SH-SY5Y (cell line): Measurements from ENCODE around the gene P2RX7.

Experiments used
- GATA2 ChIP-seq: IDR thresholded peaks from 2 replicates; pipeline ENCODE4 v1.6.1; 2011; ENCODE audit warnings: mild to moderate bottlenecking, low read depth, low read length
- GATA3 ChIP-seq: IDR thresholded peaks from 2 replicates; pipeline ENCODE4 v1.6.1; 2011; ENCODE audit warnings: low read depth, mild to moderate bottlenecking, low read length, moderate library complexity

Gene P2RX7

DNA sequence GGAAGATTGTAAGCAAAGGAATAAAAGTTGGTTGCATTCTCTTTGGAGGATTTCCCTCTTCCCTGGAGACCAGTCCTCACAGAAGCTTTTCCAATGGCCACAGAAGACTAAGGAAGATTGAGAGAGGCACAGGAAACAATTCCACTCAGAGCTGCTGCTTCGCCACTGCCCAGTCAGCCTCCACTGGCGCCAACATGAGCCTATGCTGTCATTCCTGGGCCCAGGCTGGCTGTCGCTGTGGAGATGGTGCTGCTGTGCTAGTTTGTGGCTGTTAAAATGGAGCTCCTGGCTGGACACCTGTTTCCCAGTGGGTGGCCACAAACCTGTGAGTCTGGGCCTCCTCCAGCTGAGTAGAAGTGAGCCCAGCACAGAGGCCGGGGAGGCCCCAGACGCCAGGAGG lies 6.6 kb downstream of the P2RX7 start:
- no peak for TF ChIP-seq GATA2
- TF ChIP-seq GATA3: no peak

DNA sequence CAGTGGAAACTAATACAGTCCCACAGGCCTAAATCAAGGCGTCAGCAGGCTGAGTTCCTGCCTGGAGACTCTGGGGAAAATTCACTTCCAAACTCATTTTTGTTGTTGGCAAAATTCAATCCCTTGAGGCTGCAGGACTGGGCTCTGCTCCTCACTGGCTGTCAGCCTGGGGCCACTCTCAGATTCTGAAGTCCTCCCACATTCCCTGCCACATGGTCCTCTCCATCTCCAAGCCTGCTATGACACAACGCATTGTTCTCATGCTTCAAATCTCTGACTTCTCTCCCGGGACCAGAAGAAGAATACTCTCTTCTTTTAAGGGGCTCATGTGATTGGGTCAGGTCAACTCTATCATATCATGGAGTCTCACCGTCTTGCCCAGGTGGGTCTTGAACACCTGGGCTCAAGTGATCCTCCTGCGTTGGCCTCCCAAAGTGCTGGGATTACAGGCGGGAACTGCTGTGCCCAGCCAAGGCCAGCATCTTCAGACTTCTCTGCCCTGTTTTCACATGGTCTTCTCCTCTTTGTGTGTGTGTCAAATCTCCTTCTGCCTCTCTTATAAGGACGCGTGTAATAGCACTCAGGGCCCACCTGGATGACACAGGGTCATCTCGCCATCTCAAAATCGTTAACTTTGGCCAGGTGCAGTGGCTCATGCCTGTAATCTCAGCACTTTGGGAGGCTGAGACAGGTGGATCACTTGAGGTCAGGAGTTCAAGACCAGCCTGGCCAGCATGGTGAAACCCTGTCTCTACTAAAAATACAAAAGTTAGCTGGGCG lies 9.7 kb downstream of the P2RX7 start:
- TF ChIP-seq GATA3 (no peak), GATA2 (no peak)

DNA sequence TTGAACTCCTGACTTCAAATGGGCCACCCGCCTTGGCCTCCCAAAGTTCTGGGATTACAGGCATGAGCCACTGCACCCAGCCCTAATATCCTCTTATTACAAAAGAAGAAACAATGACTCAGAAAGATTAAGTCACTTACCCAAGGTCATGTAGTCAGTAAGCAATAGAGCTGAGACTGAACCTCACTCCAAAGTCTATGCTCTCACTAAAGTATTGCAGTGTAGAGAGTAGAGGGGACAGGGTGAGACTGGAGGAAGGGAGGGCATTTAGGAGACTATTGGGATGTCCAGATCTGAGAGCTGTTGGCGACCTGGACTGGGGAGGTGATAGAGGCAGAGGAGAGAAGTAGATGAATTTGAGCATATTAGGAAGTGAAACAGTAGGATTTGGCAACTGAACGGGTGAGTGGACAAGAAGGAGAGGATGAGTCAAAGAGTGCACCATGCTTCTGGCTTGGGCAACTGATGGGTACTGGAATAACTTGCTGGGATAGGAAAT lies 11.8 kb downstream of the P2RX7 start:
- TF ChIP-seq GATA3 (no peak), GATA2 (no peak)

DNA sequence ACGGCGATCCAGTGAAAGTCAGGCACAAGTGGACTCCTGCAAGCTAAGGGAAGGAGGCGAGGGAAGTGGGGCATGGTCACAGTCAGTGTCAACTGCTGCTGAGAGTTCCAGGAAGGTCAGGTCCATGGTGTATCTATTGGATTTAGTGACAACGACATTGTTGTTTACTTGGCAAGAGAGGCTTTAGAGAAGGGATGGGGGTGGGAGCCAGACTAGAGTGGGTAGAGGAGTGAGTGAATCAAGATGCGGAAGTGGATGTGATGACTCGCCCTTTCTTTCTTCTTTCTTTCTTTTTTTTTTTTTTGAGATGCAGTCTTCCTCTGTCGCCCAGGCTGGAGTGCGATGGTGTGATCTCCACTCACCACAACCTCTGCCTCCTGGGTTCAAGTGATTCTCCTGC lies 12.5 kb downstream of the P2RX7 start:
- no peak for TF ChIP-seq GATA3
- no peak for TF ChIP-seq GATA2

DNA sequence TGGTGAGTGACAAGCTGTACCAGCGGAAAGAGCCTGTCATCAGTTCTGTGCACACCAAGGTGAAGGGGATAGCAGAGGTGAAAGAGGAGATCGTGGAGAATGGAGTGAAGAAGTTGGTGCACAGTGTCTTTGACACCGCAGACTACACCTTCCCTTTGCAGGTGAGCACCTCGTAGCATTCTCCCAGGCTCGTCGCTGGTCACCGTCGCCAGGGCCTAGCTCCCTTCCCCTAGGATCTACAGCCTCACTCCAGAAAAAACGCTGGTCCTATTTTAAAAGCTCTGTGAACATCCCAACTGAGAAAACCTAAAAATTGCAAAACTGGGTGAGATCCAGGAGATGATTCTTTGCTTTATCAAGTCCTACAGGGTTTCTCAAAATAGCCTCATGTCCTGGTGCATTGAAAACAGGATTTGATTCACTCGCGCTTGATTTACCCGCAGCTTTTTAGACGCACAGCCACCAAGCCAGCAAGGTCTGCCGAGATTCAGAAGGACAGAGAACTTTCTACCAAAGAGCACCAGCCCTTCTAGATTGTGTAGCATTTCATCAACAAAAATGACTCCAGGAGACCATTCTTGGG lies 22.2 kb downstream of the P2RX7 start:
- TF ChIP-seq GATA3: no peak
- TF ChIP-seq GATA2: no peak

DNA sequence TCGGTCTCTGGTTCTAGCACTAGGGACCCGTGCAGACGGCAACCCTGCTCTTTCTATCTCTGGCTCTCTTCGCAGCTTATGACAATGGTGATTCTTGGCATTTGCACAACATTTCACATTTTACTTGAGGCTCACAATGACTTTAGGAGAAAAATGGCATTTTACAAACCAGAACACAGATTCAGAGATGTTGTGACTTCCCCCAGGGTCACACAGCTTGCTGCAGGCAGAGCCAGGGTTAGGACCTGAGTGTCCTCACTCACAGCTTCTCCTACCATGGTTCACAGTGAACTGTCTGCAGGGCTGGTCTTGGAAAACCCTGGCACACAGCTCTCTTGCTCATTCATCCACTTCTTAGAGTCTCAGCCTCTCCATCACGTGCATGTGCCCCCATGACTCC lies 23.7 kb downstream of the P2RX7 start:
- TF ChIP-seq GATA2 (no peak), GATA3 (no peak)

DNA sequence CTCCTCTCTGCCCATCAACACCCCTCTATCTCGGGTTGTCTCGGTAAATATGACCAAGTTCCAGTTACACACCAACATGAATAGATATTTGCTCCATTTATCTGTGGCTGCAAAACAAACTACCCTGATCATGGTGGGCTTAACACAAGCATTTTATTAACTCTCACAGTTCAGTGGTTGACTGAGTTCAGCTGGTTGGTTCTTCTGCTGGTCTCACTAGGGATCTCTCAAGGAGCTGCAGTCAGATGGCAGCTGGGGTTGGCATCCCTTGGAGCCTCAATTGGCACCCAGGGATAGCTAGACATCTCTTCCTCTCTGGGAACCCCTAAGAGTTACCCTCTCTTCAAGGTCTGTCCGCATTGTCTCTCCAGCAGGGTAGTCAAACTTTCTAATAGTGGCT lies 25.4 kb downstream of the P2RX7 start:
- TF ChIP-seq GATA3 (no peak), GATA2 (no peak)

DNA sequence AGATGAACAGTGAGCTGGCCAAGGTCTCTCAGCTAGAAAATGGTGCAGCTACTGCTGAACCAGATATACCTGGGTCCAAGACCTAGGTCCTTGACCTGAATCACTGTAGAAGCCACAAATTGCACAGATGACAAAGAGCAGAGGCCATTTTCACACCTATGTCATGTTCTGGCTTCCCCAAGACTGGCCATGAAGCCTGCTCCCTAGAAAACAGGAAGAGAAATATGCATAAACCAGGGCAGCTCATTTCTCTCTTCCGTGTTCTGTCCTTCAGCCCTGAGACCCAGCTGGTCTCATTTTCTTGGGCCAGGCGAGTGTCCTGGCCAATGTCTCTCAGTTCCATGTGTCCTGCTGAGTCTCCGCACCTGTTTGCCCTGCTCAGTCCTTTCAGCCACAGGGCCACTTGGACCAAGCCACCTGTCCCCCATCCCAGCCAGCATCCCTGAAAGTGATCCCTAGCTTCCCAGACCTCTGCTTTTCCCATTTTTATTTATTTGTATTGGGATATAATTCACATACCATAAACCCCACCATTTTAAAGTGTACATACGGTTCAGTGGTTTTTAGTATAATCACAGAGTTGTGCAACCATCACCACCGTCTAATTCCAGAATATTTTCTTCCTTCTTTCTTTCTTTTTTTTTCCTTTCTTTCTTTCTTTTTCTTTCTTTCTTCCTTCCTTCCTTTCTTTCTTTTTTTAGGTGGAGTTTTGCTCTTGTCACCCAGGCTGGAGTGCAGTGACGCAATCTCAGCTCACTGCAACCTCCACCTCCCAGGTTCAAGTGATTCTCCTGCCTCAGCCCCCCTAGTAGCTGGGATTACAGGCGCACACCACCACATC lies 27.0 kb downstream of the P2RX7 start:
- TF ChIP-seq GATA3 (no peak), GATA2 (no peak)

DNA sequence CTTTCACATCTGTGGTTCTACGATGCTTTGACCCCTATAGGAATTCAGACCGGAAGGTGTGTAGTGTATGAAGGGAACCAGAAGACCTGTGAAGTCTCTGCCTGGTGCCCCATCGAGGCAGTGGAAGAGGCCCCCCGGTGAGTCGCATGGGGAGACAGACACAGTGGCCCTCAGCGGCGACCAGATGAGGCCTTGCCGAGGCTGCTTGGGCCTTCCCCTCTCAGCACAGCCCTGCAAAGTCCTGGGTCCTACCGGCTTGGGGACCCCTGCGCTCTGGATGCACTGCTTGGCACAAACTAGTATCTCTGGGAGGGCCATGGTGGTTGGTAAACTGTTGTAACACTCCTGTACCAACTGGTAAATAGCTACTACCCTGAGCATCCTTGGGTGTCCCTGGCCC lies 29.7 kb downstream of the P2RX7 start:
- TF ChIP-seq GATA2: no peak
- TF ChIP-seq GATA3: no peak

DNA sequence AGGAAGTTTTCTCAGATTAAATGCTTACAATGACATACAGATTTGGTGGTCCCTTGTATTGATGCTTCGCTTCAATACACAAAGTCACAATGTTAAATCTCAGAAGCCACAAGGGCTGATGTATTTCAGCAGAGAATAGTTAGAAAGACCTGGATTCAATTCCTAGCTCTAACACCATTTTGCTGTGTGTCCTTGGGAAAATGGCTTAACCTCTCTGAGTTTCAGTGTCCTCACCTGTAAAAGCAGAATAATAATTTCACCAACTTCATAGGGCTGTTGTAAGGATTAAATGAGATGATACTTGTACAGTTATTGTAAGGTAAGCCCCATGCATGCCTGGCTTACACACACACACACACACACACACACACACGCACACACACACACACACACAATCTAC lies 30.3 kb downstream of the P2RX7 start:
- TF ChIP-seq GATA2: no peak
- no peak for TF ChIP-seq GATA3

DNA sequence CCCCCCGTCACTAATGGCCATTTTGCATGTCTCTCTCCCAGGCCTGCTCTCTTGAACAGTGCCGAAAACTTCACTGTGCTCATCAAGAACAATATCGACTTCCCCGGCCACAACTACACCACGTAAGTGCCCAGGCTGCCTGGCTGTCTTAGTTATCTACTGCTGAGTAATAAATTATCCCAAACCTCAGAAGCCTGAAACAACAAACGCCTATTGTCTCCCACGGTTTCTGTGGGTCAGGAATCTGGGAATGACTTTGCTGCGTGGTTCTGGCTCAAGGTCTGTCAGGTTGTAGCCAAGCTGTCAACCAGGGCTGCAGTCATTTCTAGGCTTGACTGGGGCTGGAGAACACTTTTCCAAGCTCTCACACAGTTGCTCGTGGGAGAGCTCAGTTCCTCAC lies 32.6 kb downstream of the P2RX7 start:
- TF ChIP-seq GATA2 (no peak), GATA3 (no peak)

DNA sequence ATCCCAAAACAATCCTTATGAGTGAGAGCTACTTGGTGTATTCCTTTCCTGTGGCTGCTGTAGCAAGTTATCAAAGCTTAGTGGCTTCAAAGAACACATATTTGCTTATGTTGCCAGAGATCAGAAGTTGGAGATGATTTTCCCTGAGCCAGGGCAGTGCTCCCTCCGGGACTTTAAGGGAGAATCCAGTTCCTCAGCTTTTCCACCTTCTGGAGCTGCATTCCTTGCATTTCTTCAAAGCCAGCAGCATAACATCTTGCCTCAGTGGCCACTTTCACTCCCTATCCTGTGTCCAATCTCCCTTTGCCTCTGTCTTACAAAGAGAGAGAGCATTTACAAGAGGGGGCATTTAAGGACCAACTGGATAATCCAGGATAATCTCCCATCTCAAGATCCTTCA lies 33.7 kb downstream of the P2RX7 start:
- no peak for TF ChIP-seq GATA2
- TF ChIP-seq GATA3: no peak

DNA sequence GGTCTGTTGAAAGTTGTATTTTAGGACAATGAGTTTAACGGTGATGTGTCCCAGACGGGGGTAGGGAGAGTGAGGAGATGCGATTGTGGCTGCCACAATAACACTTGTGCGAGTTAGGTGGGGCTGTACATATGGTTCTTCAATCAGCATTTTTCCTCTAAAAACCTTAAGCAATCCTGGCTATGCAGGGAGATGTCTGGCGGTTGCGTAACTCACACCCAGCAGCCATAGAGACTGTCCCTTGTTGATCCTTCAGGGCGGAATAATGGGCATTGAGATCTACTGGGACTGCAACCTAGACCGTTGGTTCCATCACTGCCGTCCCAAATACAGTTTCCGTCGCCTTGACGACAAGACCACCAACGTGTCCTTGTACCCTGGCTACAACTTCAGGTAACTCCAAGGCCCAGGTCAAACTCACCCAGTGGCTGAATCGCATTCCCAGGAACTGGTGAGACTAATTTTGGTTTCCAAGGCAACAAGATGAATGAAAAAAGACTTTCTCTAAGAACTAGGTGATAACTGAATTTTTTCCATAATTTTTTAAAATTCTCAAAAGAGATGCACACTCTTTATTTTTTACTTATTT lies 34.6 kb downstream of the P2RX7 start:
- TF ChIP-seq GATA2: no peak
- TF ChIP-seq GATA3: no peak

DNA sequence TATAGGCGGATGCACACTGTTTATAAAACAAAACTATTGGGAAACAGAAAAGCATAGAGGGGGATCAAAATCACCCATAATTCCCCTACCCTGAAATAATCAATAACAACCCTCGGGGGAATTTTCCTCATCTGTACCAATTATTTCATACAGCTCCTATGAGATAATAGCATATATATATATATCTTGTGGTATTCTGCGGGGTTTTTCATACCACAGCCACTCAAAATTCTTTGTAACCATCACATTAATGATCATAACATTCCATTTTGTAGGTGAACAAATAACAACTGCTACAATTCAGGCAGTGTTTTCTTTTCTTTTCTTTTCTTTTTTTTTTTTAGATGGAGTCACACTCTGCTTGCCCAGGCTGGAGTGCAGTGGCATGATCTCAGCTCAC lies 35.3 kb downstream of the P2RX7 start:
- no peak for TF ChIP-seq GATA2
- no peak for TF ChIP-seq GATA3

DNA sequence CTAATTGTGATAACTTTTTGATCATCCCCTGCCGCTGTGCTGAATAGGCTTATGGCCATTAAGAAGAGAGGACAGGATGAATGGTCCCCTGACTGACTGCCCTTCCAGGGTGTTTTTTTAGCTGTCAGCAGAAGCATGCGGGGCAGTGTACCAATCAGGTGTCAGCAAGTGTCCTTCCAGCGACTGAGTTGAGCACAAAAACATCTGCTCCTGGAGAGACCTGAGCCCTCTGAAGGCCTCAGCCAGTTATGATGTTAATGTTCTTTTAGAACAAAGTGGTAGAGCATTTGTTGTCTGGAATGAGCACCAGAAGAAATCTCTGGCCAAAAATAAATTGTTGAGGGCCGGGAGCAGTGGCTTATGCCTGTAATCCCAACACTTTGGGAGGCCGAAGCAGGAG lies 37.5 kb downstream of the P2RX7 start:
- TF ChIP-seq GATA3 (no peak), GATA2 (no peak)
